ENCODE data around the gene NR1H4. TPM values are rescaled to one million over a fixed set of nuclear protein-coding genes. Genes with fewer than 3 reads are reported as not detected.
"Not testable (repeated sequence)": the region's sequence is repeated elsewhere in the genome, so short reads cannot be mapped to it uniquely, and the experiment has no call there.

The NR1H4 gene
- total RNA-seq, 4 donors from 2014 or later: 0.13 TPM; not detected in 3

- no peak for DNase-seq (ENCODE audit: extremely low spot score)
- no peaks in the 10 kb centered on the region for H3K9me3 ChIP-seq
- intact Hi-C loops (cut with DNase I): no loop called here
Measured at GRCh38 chr12:100497105-100497795, 23.6 kb downstream of the NR1H4 start.

GRCh38 chr12:100498141-100498540 lies 24.5 kb downstream of the NR1H4 start:
- TF ChIP-seq POLR2A (IDR thresholded peaks at IDR 0.05; ENCODE audit: low read depth): no peak
- no peak for TF ChIP-seq POLR2AphosphoS5 (IDR thresholded peaks at IDR 0.05)
- TF ChIP-seq CTCF (IDR thresholded peaks at IDR 0.05): no peak
- no peak for TF ChIP-seq EP300 (IDR thresholded peaks at IDR 0.05)
- H3K4me1 ChIP-seq: no peaks in the 10 kb centered on the region
- H3K9me3 ChIP-seq: no peaks in the 10 kb centered on the region
- no peak for DNase-seq (ENCODE audit: extremely low spot score)
- no peaks in the 10 kb centered on the region for H3K27me3 ChIP-seq
- H3K4me3 ChIP-seq: no peak overlapping the region
- intact Hi-C loops (cut with DNase I): no loop called here
- no peaks in the 10 kb centered on the region for H3K36me3 ChIP-seq
- no peak overlapping the region for H3K27ac ChIP-seq (replicated peaks in 1 of 4)
- 89% methylated on average over 10 of the region's 10 CpGs for WGBS

More at GRCh38 chr12:100497105-100497795, 23.6 kb downstream of the NR1H4 start:
- Histone ChIP-seq H3K4me1 (no peaks in the 10 kb centered on the region), H3K27ac (replicated peaks in 1 of 4) (no peak overlapping the region), H3K36me3 (no peaks in the 10 kb centered on the region), H3K27me3 (no peaks in the 10 kb centered on the region), H3K4me3 (no peak overlapping the region)
- TF ChIP-seq POLR2AphosphoS5 (IDR thresholded peaks at IDR 0.05) (no peak), CTCF (IDR thresholded peaks at IDR 0.05) (no peak), EP300 (IDR thresholded peaks at IDR 0.05) (no peak), POLR2A (IDR thresholded peaks at IDR 0.05; ENCODE audit: low read depth) (no peak)
- 81% methylated on average over 15 of the region's 15 CpGs for WGBS

- no peak for DNase-seq (ENCODE audit: extremely low spot score)
- no peaks in the 10 kb centered on the region for H3K36me3 ChIP-seq
- WGBS: 83% methylated on average over 1 of the region's 1 CpG
- no peak overlapping the region for H3K4me3 ChIP-seq
- no peaks in the 10 kb centered on the region for H3K4me1 ChIP-seq
- intact Hi-C loops (cut with DNase I): no loop called here
- no peaks in the 10 kb centered on the region for H3K27me3 ChIP-seq
- no peak for TF ChIP-seq EP300 (IDR thresholded peaks at IDR 0.05)
- no peak for TF ChIP-seq CTCF (IDR thresholded peaks at IDR 0.05)
- no peak for TF ChIP-seq POLR2AphosphoS5 (IDR thresholded peaks at IDR 0.05)
- TF ChIP-seq POLR2A (IDR thresholded peaks at IDR 0.05; ENCODE audit: low read depth): no peak
- no peak overlapping the region for H3K27ac ChIP-seq (replicated peaks in 1 of 4)
- no peaks in the 10 kb centered on the region for H3K9me3 ChIP-seq
Measured at GRCh38 chr12:100499416-100499815, 25.8 kb downstream of the NR1H4 start.

GRCh38 chr12:100502718-100503117 lies 29.1 kb downstream of the NR1H4 start:
- intact Hi-C loops (cut with DNase I); H3K4me1 ChIP-seq; H3K36me3 ChIP-seq; H3K27me3 ChIP-seq; H3K27ac ChIP-seq (replicated peaks in 1 of 4); H3K4me3 ChIP-seq; DNase-seq (ENCODE audit: extremely low spot score); H3K9me3 ChIP-seq: not testable (repeated sequence)
- WGBS: 90% methylated on average over 4 of the region's 4 CpGs

GRCh38 chr12:100503228-100503628 lies 29.6 kb downstream of the NR1H4 start:
- Histone ChIP-seq H3K27me3 (no peaks in the 10 kb centered on the region), H3K27ac (replicated peaks in 1 of 4) (no peak overlapping the region), H3K9me3 (no peaks in the 10 kb centered on the region), H3K4me1 (no peaks in the 10 kb centered on the region), H3K4me3 (no peak overlapping the region), H3K36me3 (no peaks in the 10 kb centered on the region)
- WGBS: 87% methylated on average over 6 of the region's 6 CpGs
- TF ChIP-seq CTCF (IDR thresholded peaks at IDR 0.05) (no peak), POLR2A (IDR thresholded peaks at IDR 0.05; ENCODE audit: low read depth) (no peak), EP300 (IDR thresholded peaks at IDR 0.05) (no peak), POLR2AphosphoS5 (IDR thresholded peaks at IDR 0.05) (no peak)
- DNase-seq (ENCODE audit: extremely low spot score): no peak
- intact Hi-C loops (cut with DNase I): no loop called here
